DOHH2 (cell line): ENCODE measurements around the gene NRDE2.

Experiments
- H3F3A ChIP-seq: fragments of 200-600 bp; sonication (generic), shearing (Covaris generic); 2 replicates; pipeline ENCODE4 v1.6.0; 2016; ENCODE audit warnings: antibody characterized with exemption, mild to moderate bottlenecking; ENCODE audit not compliant: control insufficient read depth, insufficient read depth
- H3K27ac ChIP-seq: fragments of 200-600 bp; sonication (generic); 2 replicates; pipeline ENCODE4 v1.5.1; 2014; ENCODE audit warnings: low read depth, mild to moderate bottlenecking, low read length, moderate library complexity
- H3K27me3 ChIP-seq: fragments of 200-600 bp; sonication (generic); 2 replicates; pipeline ENCODE4 v1.6.1; 2014; ENCODE audit warnings: mild to moderate bottlenecking, low read length, mixed read lengths; ENCODE audit not compliant: control insufficient read depth
- H3K36me3 ChIP-seq: fragments of 200-600 bp; sonication (generic); 2 replicates; pipeline ENCODE4 v1.6.1; 2014; ENCODE audit warnings: mild to moderate bottlenecking, low read length, moderate library complexity, mixed read lengths; ENCODE audit not compliant: control insufficient read depth
- H3K4me1 ChIP-seq: fragments of 200-600 bp; sonication (generic); 2 replicates; pipeline ENCODE4 v1.6.1; 2014; ENCODE audit warnings: mild to moderate bottlenecking, low read length, mixed read lengths; ENCODE audit not compliant: control insufficient read depth
- H3K4me2 ChIP-seq: fragments of 200-600 bp; sonication (generic); 2 replicates; pipeline ENCODE4 v1.6.0; 2014; ENCODE audit warnings: mild to moderate bottlenecking, low read length, moderate library complexity
- H3K4me3 ChIP-seq: fragments of 200-600 bp; sonication (generic); 2 replicates; pipeline ENCODE4 v1.5.1; 2014; ENCODE audit warnings: mild to moderate bottlenecking, low read length, mixed read lengths
- H3K79me2 ChIP-seq: fragments of 200-600 bp; sonication (generic); 2 replicates; pipeline ENCODE4 v1.6.1; 2014; ENCODE audit warnings: mild to moderate bottlenecking, low read length, mixed read lengths; ENCODE audit not compliant: control insufficient read depth
- H3K9me2 ChIP-seq: fragments of 200-600 bp; sonication (generic); replicated peaks from 2 replicates; pipeline ENCODE4 v1.6.1; 2014; ENCODE audit warnings: mild to moderate bottlenecking, low read length, mixed read lengths; ENCODE audit not compliant: control insufficient read depth
- H3K9me3 ChIP-seq: fragments of 200-600 bp; sonication (generic); 2 replicates; pipeline ENCODE4 v1.6.1; 2014; ENCODE audit warnings: antibody characterized with exemption, low read length, mixed read lengths; ENCODE audit not compliant: control insufficient read depth, insufficient read depth
- H4K20me1 ChIP-seq: fragments of 200-600 bp; sonication (generic); 2 replicates; pipeline ENCODE4 v1.6.0; 2014; ENCODE audit warnings: low read depth, mild to moderate bottlenecking, antibody characterized with exemption, low read length, moderate library complexity; ENCODE audit not compliant: control insufficient read depth, insufficient read depth
- EZH2phosphoT487 ChIP-seq: fragments of 200-600 bp; sonication (generic); IDR thresholded peaks from 2 replicates; pipeline ENCODE4 v1.6.1; 2017; ENCODE audit warnings: borderline replicate concordance, mild to moderate bottlenecking, antibody characterized with exemption, low read length, moderate library complexity, mixed read lengths
- TF ChIP-seq, protein P1 (sequence below): fragments of 200-600 bp; sonication (generic); IDR thresholded peaks from one replicate; pipeline ENCODE4 v1.5.1; 2014; ENCODE audit warnings: antibody characterized with exemption, mild to moderate bottlenecking, low read depth, low read length; ENCODE audit not compliant: poor library complexity, severe bottlenecking

The NRDE2 gene

DNA sequence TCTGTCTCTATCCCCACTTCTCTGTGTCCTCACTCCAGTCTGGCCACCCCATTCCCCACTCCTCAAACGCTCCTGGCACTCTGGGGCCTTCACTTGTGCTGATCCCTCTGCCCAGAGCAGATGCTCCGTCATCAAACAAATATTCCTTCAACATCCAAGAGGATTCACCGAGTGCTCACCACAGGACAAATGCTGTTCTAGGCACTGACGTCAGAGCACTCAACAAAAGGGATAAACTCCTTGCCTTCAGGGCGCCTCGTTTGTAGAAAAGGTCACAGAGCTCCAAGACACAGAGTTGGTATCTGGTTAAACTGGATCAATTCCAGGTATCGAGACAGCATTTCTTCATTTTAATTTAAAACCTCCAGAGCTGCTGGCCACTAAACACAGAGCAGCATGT is 40.0 kb downstream of the NRDE2 start:
- Histone ChIP-seq H3K9me3 (no peaks in the 10 kb centered on the region), H3K79me2 (no peaks in the 10 kb centered on the region), H3K36me3 (peaks cover 51% of the 10 kb centered on the region), H3K4me1 (no peaks in the 10 kb centered on the region), H4K20me1 (no peaks in the 10 kb centered on the region), H3K9me2 (no peaks in the 10 kb centered on the region), H3K4me2 (no peak overlapping the region), H3K4me3 (no peak overlapping the region), H3K27ac (no peak overlapping the region), H3K27me3 (no peaks in the 10 kb centered on the region), H3F3A (no peaks in the 10 kb centered on the region)
- TF ChIP-seq, protein P1, sequence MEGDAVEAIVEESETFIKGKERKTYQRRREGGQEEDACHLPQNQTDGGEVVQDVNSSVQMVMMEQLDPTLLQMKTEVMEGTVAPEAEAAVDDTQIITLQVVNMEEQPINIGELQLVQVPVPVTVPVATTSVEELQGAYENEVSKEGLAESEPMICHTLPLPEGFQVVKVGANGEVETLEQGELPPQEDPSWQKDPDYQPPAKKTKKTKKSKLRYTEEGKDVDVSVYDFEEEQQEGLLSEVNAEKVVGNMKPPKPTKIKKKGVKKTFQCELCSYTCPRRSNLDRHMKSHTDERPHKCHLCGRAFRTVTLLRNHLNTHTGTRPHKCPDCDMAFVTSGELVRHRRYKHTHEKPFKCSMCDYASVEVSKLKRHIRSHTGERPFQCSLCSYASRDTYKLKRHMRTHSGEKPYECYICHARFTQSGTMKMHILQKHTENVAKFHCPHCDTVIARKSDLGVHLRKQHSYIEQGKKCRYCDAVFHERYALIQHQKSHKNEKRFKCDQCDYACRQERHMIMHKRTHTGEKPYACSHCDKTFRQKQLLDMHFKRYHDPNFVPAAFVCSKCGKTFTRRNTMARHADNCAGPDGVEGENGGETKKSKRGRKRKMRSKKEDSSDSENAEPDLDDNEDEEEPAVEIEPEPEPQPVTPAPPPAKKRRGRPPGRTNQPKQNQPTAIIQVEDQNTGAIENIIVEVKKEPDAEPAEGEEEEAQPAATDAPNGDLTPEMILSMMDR: no peak
- TF ChIP-seq EZH2phosphoT487: no peak

DNA sequence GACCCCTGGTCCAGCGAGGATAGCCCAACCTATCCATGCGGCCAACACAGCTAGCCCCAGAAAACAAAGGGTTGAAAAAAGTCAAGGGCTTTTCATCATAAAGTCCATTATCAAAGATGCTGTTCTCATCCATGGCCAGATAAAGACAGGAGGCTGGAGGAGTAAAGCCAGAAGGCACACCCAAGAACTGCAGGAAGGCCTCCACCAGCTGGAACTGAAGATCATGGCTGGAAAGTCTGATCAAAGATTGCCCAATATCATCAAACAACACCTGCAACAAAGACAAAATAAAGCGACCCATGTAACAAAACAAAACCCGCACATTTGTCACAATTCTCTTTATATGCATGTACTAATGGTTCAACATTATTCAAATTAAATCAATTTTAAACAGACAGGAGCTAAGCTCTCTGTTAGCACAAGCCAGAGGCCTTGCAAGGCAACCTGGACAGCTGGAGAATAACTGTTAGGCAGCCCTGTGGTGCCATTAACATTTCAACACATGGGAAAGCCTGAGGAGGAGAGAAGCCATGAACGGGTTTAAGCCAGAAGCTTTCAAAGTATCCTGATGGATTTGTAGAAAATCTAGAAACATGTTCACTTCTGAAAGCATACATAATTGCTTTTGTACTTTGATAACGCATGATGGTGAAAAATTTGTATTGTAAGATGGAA is 41.3 kb downstream of the NRDE2 start:
- Histone ChIP-seq H3K4me3 (no peak overlapping the region), H3K36me3 (peaks cover 53% of the 10 kb centered on the region), H4K20me1 (no peaks in the 10 kb centered on the region), H3K79me2 (no peaks in the 10 kb centered on the region), H3K9me2 (no peaks in the 10 kb centered on the region), H3K4me2 (no peak overlapping the region), H3K4me1 (no peaks in the 10 kb centered on the region), H3K27ac (no peak overlapping the region), H3K9me3 (no peaks in the 10 kb centered on the region), H3K27me3 (no peaks in the 10 kb centered on the region), H3F3A (no peaks in the 10 kb centered on the region)
- TF ChIP-seq EZH2phosphoT487: no peak

DNA sequence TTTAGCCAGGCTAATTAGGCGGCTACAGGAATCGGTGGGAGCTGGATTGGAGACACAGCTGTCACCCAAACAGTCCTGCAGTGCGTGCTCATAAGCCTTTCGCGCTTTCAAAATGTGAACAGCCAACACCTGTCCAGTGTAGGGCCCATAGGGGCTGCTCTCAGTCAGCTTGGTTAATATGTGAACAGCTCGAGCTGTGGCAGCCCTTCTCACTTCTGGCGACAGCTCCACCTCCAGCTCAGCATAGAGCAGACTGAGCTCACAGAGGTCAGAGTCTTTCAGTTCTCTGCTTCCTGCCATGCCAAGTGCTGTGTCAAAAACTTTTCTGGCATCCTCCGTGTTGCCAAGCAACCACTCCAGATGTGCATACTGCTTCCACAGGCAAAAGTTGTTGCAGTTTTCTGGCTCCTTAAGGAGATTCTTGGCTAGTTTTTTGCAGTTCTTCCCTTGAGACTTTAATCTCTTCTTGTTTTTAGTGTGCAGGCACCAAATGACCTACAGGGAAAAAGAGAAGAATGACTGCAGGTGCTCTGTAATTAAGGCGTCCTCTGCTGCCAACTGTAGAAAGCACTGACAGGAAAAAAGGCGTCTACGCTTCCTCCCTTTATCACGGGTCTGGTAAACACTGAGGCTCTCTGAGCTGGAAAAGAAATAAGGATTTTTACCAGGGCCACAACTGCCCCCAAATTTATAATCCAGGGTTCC is 42.9 kb downstream of the NRDE2 start:
- H3K9me2 ChIP-seq: no peaks in the 10 kb centered on the region
- H3F3A ChIP-seq: no peaks in the 10 kb centered on the region
- H3K4me2 ChIP-seq: no peak overlapping the region

More for the DNA sequence above, 42.9 kb downstream of the NRDE2 start:
- Histone ChIP-seq H3K9me3 (no peaks in the 10 kb centered on the region), H3K27me3 (no peaks in the 10 kb centered on the region), H3K4me3 (no peak overlapping the region), H3K4me1 (no peaks in the 10 kb centered on the region), H3K79me2 (no peaks in the 10 kb centered on the region), H3K36me3 (peaks cover 48% of the 10 kb centered on the region), H3K27ac (no peak overlapping the region), H4K20me1 (no peaks in the 10 kb centered on the region)
- TF ChIP-seq, protein P1: no peak
- TF ChIP-seq EZH2phosphoT487: no peak
